GM10248 (cell line): ENCODE results near the gene USP9X.
"Not testable (repeated sequence)": the region's sequence is repeated elsewhere in the genome, so short reads cannot be mapped to it uniquely, and the experiment has no call there.

ENCODE experiments used
- CTCF ChIA-PET: fragments of 300-600 bp; sonication (Branson Sonifier 250); formaldehyde crosslinking; extraction: SDS; loops from one replicate; lab custom pipeline; 2021; ENCODE audit warnings: antibody characterized with exemption; lab: Yijun Ruan, JAX
- POLR2A ChIA-PET: fragments of 350-650 bp; sonication (Branson Sonifier 250); formaldehyde crosslinking; extraction: SDS; loops from one replicate; lab custom pipeline; 2020; ENCODE audit warnings: antibody characterized with exemption; lab: Yijun Ruan, JAX
- DNase-seq: peaks from one replicate; pipeline ENCODE4 v3.0.0; 2012; ENCODE audit errors: extremely low spot score
- TF ChIP-seq, protein P1 (sequence below): IDR thresholded peaks from 2 replicates; pipeline ENCODE4 v1.5.1; 2012; ENCODE audit warnings: mild to moderate bottlenecking, low read depth; ENCODE audit errors: extremely low read depth, missing control alignments, control extremely low read depth

USP9X gene

DNA sequence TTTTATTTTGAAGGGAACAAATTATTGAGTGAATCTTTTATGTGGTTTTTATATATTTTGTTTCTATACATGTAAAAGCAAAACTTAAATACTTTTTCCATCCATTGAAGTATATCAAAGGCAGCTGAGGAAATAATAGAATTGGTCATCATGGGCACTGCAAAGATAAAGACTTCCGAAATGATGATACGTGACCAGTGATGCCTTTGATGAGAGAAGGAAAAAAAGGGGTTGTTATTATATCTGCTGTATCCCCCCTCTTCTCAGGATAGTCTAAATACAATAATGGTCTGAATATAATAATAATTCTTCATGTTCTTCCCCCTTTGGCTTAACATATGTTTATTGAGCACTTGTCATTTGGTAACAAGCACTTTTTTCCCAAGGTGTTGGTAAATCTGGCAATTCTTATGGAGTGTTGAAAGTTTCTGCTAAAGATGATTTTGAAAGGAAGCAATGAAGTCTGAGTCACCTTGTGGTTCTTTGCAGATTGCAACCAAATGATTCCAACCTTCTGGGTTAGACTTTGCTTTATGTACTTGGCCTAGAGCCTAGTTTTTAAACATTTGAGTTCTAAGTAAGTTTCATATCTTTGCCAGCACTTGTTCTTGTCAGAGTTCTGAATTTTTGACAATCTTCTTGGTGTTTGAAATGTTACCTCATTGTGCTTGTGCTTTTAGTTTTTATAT is 60.8 kb downstream of the USP9X start:
- POLR2A ChIA-PET = no interaction called here
- no peak for DNase-seq
- CTCF ChIA-PET = no interaction called here
- TF ChIP-seq, protein P1, sequence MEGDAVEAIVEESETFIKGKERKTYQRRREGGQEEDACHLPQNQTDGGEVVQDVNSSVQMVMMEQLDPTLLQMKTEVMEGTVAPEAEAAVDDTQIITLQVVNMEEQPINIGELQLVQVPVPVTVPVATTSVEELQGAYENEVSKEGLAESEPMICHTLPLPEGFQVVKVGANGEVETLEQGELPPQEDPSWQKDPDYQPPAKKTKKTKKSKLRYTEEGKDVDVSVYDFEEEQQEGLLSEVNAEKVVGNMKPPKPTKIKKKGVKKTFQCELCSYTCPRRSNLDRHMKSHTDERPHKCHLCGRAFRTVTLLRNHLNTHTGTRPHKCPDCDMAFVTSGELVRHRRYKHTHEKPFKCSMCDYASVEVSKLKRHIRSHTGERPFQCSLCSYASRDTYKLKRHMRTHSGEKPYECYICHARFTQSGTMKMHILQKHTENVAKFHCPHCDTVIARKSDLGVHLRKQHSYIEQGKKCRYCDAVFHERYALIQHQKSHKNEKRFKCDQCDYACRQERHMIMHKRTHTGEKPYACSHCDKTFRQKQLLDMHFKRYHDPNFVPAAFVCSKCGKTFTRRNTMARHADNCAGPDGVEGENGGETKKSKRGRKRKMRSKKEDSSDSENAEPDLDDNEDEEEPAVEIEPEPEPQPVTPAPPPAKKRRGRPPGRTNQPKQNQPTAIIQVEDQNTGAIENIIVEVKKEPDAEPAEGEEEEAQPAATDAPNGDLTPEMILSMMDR = no peak

DNA sequence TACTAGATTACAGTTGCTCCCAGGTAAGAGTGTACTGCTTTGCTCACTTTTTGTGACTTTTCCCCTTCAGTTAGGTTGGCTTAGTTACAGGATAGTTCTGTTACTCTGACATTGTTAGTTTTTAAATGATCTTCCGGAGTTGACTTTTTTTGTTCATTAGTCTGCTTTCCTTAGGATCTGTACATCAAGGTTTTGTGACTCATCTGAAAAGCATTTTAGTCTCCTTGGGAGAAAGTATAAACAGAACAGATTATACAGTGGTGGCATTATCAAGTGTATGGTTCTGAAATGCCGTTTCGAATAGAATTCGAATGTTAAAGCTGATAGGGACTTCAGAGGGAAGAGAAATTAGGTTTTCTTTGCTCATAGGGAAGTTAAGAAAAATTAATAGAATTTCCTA is 63.3 kb downstream of the USP9X start:
- TF ChIP-seq, protein P1 = no peak
- no peak for DNase-seq
- CTCF ChIA-PET = no interaction called here
- POLR2A ChIA-PET = no interaction called here

DNA sequence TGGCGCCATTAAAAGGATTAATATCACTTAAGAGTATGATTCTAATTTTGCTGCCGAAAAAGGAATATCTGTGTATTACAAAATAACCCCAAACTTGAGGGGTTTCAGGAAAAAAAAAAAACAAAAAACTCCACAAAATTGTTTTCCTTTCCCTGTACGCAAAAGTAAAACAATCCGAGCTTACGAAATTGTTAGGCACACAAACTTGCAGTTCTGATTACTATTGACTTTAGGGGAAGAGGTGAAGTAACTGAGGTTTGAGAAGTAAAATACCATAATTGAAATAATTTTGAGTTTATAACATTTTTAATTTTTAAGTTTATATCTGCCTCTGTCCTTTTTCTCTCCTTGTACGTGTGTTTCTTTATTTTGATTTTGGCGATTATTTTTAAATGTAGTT is 64.8 kb downstream of the USP9X start:
- TF ChIP-seq, protein P1 = no peak
- no peak for DNase-seq
- ChIA-PET POLR2A (no interaction called here), CTCF (no interaction called here)

DNA sequence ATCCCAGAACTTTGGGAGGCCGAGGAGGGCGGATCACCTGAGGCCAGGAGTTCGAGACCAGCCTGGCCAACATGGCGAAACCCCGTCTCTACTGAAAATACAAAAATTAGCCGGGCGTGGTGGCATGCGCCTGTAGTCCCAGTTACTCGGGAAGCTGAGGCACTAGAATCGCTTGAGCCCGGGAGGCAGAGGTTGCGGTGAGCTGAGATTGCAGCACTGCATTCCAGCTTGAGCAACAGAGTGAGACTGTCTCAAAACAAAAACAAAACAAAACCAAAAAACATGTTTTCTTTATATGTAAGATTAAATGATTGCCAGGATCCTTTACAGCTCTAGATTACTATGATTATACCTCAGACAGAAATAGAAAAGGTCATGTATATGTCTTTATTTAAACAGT is 66.5 kb downstream of the USP9X start:
- CTCF ChIA-PET = interaction anchor here (1.2 to 1.5 kb wide), 2 partner anchors 19 to 29 kb away, joined by 3 to 7 read pairs; no protein-coding TSS in a partner anchor
- DNase-seq, POLR2A ChIA-PET: not testable (repeated sequence)

DNA sequence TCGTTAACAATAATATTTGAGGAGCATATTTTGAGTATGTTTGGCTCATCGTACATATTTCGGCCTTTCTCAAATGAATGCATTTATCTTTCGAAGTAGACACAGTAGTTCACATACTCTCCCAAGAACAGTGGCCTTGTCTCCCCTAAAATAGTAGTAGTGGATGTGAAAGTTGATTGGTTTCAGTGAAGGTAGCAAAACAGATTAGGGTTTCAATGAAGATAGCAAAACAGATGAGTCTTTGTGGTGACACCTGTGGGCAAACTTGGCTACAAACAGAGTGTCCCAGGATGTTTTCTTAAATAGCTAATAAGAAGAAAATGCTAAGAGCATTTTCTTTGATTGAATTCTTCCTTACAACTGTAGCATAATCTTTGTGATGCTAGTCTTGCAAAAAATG is 67.0 kb downstream of the USP9X start:
- ChIA-PET POLR2A (no interaction called here), CTCF (interaction anchor here (1.0 to 1.5 kb wide), 3 partner anchors 14 to 56 kb away, joined by 3 to 7 read pairs (median 3); no protein-coding TSS in a partner anchor)
- TF ChIP-seq, protein P1 = no peak
- peak; percentile 11 for DNase-seq

DNA sequence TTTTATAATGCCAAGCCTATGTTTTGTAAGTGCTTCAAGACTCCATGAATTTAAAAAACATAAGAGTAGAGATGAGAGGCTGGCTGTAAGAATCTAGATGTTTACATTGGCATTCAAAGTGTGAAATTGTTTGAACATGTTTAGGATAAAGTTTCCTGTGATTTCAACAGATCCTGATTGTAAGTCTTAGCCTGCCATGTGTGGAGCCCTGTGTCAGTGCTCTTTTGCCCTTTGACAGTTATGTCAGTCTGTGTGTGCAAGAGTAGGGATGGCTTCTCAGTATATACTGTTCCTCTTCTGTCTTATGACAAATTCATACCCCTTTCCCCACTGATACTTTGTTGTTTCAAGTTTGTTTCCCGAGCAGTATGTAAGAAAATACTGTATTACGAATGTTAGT is 68.2 kb downstream of the USP9X start:
- POLR2A ChIA-PET = no interaction called here
- TF ChIP-seq, protein P1 = no peak
- no peak for DNase-seq
- CTCF ChIA-PET = interaction anchor here (1.1 kb wide), 1 partner anchor 15 kb away, joined by 3 read pairs; no protein-coding TSS in a partner anchor

DNA sequence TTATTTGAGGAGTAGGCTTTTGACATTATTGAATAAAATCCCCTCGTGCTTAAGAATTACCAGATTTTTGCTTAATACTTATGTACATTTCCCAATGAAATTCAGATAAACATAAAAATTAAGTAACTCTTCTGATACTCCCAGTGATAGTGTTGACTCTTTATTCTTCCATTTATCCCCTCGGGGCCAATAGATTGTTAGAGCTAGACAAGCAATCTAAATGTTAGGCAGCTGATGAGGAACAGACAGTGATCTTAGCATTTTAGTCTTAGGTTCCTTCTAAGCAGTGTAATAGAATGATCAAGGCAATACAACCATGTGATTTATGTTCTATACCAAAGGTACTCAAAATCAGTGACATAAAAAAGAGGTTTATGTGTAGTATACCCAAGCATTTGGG is 68.7 kb downstream of the USP9X start:
- POLR2A ChIA-PET = no interaction called here

More for the DNA sequence above, 68.7 kb downstream of the USP9X start:
- no peak for DNase-seq
- CTCF ChIA-PET = no interaction called here
- TF ChIP-seq, protein P1 = no peak
